GM20000 (cell line): ENCODE results near the gene MAPK11.

Experiments
- DNase-seq: peaks from one replicate; pipeline ENCODE4 v3.0.0; 2012; ENCODE audit warnings: low spot score
- TF ChIP-seq, protein P1 (sequence below): IDR thresholded peaks from 2 replicates; pipeline ENCODE4 v1.5.1; 2012; ENCODE audit warnings: mild to moderate bottlenecking, control low read depth; ENCODE audit errors: extremely low read depth, missing control alignments

MAPK11 gene

DNA sequence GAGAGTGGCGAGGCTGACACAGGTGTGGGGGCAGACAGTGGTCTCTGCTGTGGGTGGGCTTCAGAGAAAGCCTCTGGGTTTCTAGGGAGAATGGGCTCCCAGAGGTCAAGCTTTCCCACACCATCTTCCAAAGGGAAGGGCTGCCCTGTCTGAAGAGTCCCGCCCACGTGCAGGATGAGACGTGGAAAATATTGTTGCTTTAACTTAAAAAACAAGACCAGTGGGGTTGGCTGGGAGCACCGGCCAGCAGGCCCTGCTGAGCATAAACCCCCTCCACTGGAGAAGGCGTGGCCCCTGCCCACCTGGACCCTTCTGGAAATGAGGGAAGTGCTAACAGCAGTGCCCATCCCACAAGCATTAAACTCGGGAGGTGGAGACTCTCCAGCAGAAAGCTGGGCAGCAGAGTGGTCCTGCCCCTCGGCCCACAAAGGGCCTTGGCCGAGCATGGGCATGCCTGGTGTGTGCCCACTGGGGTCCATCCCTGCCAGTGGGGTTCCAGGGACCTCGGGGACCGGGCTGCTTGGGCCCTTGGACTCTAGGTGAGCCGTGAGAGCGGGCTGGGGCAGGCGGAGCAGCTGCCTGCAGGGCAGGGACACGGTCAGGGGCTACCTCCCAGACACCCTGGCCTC lies 54.0 kb downstream of the MAPK11 start:
- TF ChIP-seq, protein P1, sequence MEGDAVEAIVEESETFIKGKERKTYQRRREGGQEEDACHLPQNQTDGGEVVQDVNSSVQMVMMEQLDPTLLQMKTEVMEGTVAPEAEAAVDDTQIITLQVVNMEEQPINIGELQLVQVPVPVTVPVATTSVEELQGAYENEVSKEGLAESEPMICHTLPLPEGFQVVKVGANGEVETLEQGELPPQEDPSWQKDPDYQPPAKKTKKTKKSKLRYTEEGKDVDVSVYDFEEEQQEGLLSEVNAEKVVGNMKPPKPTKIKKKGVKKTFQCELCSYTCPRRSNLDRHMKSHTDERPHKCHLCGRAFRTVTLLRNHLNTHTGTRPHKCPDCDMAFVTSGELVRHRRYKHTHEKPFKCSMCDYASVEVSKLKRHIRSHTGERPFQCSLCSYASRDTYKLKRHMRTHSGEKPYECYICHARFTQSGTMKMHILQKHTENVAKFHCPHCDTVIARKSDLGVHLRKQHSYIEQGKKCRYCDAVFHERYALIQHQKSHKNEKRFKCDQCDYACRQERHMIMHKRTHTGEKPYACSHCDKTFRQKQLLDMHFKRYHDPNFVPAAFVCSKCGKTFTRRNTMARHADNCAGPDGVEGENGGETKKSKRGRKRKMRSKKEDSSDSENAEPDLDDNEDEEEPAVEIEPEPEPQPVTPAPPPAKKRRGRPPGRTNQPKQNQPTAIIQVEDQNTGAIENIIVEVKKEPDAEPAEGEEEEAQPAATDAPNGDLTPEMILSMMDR = no peak
- DNase-seq = no peak

DNA sequence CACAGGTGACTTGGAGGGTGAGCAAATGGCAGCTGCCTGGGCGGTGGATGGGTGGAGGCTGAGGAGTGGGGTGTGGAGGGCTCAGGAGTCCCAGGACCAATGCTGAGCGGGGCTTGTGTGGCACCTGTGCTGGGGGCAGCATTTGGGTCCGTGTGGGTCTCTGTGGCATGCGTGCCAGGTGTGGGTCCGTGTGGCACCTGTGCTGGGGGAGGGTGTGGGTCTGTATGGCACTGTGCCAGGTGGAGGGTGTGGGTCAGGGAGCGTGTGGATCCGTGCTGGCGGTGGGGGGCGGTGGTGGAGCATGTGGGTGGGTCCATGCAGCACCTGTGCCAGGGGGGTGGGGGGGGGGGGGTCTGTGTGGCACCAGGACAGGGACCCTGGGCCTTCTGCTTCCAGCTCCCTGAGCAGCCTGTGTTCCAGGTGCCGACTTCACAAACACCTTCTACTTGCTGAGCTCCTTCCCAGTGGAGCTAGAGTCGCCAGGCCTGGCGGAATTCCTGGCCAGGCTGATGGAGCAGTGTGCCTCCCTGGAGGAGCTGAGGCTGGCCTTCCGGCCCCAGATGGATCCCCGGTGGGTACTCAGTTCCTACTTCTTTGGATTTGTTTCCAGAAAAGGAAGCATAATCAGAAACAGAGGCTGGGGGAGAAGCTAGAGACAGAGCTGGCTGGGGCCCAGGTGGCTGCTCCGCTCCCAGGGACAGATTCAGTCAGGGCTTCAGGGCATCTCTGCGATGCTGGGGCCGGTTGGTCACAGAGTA lies 54.7 kb downstream of the MAPK11 start:
- DNase-seq = no peak
- TF ChIP-seq, protein P1 = no peak
